Natural killer cell (primary cell): Measurements from ENCODE around the gene GSK3A. TPM values are rescaled to one million over a fixed set of nuclear protein-coding genes. Genes with fewer than 3 reads are reported as not detected.
A peak's percentile ranks its signal among the peaks of the same experiment; 100 is the strongest.

ENCODE experiments used
- ATAC-seq, 3 donors: fragments of 150-1000 bp in 2 of 3; fragments of 200-7000 bp in 1 of 3; cut with Tn5 transposase; 1 replicate in 1 of 3; 2 replicates in 2 of 3; pipeline ENCODE4 v1.10.0; 2021; ENCODE audit warnings: mild to moderate bottlenecking in 2 of 3, moderate library complexity in 2 of 3
- DNase-seq, 2 donors: peaks; one replicate each; pipeline versions ENCODE4 v3.0.0 to v3.0.0-alpha.2; 2013 to 2021; ENCODE audit warnings: mixed read lengths in 1 of 2
- H3K27ac ChIP-seq: one replicate; pipeline ENCODE4 v1.5.1; 2013; ENCODE audit warnings: mild to moderate bottlenecking, low read length
- H3K27me3 ChIP-seq: one replicate; pipeline ENCODE4 v1.6.1; 2013; ENCODE audit warnings: low read length; ENCODE audit not compliant: control insufficient read depth, insufficient read depth
- H3K36me3 ChIP-seq: one replicate; pipeline ENCODE4 v1.6.1; 2013; ENCODE audit warnings: low read length; ENCODE audit not compliant: control insufficient read depth, insufficient read depth
- H3K4me1 ChIP-seq: one replicate; pipeline ENCODE4 v1.6.1; 2013; ENCODE audit warnings: low read length; ENCODE audit not compliant: control insufficient read depth, insufficient read depth
- H3K4me3 ChIP-seq: one replicate; pipeline ENCODE4 v1.5.1; 2013; ENCODE audit warnings: low read length
- H3K9me3 ChIP-seq: one replicate; pipeline ENCODE4 v1.6.1; 2013; ENCODE audit warnings: low read length; ENCODE audit not compliant: control insufficient read depth, insufficient read depth
- H3K27ac Mint-ChIP-seq, 2 donors: one replicate each; pipeline ENCODE4 v1.8.0; 2022; ENCODE audit warnings: mild to moderate bottlenecking in 2 of 2, mixed read lengths in 2 of 2, moderate library complexity in 1 of 2
- H3K27me3 Mint-ChIP-seq, 2 donors: one replicate each; pipeline ENCODE4 v1.8.0; 2022; ENCODE audit warnings: low read depth in 2 of 2, mixed read lengths in 2 of 2
- H3K36me3 Mint-ChIP-seq: one replicate; pipeline ENCODE4 v1.8.0; 2022; ENCODE audit warnings: mixed read lengths
- H3K4me1 Mint-ChIP-seq, 2 donors: one replicate each; pipeline ENCODE4 v1.8.0; 2022; ENCODE audit warnings: mixed read lengths in 2 of 2
- H3K4me3 Mint-ChIP-seq: one replicate; pipeline ENCODE4 v1.8.0; 2022; ENCODE audit warnings: mild to moderate bottlenecking, moderate library complexity, mixed read lengths
- H3K9me3 Mint-ChIP-seq, 2 donors: one replicate each; pipeline ENCODE4 v1.8.0; 2022; ENCODE audit warnings: mixed read lengths in 2 of 2
- WGBS: methylation state at CpG from one replicate; pipeline ENCODE4 v1.1.7; 2013; ENCODE audit warnings: missing lambda C conversion rate; ENCODE audit not compliant: insufficient coverage; 5-methylcytosine and 5-hydroxymethylcytosine counted together
- intact Hi-C: fragments of 100-400 bp; cut with micrococcal nuclease; formaldehyde crosslinking; loops from one replicate; pipeline ENCODE4 v1.14.2; 2022
- total RNA-seq, 4 donors: library from RNA; stranded (reverse); fragments of 120-200 nt in 1 of 4; gene quantifications; one replicate each; pipeline versions ENCODE4 v1.2.3 to v1.2.4, GENCODE V29; 2013 to 2022
- TF ChIP-seq, protein P1 (sequence below): fragments of 200-600 bp; IDR thresholded peaks from one replicate; pipeline ENCODE4 v1.8.0; 2022; ENCODE audit warnings: antibody characterized with exemption

The GSK3A gene
- total RNA-seq, 3 donors from 2014 or later (not counting 1 experiment from before 2014, with no cell fraction given) = 42.5 to 52.1 (median 44.1) TPM

DNA sequence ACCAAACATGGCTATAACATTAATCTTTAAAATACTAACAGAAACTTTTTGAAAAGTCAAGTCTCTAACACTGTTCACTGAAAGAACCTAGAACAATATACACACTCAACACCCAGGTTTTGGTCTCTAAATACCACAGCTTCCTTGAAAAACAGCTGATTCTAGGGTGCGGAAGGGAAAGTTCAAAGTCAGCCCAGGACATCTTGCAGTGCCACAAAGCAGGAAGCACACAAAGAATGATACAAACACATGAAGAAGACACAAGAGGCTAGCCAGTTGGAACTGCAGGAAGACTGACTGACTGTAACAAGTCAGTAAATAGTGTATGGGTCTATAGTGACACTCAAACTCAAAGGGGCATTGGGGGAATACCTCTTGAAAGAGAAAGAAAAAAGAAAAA is 29.5 kb downstream of the GSK3A start:
- Histone ChIP-seq H3K9me3 (no peaks in the 10 kb centered on the region), H3K27me3 (no peaks in the 10 kb centered on the region), H3K36me3 (peaks cover 66% of the 10 kb centered on the region), H3K27ac (no peak overlapping the region), H3K4me1 (peaks cover 36% of the 10 kb centered on the region), H3K4me3 (no peak overlapping the region)
- Mint-ChIP-seq H3K36me3 (peaks cover 6% of the 10 kb centered on the region), H3K27me3 (no peaks in the 10 kb centered on the region), H3K9me3 (no peaks in the 10 kb centered on the region), H3K4me3 (peak overlapping the region; percentile 49), H3K27ac (peak overlapping the region; percentile 71 to 98), H3K4me1 (peaks cover 51 to 71% of the 10 kb centered on the region in 2 donors)
- ATAC-seq (no peak), DNase-seq (no peak)
- 43% methylated on average over 1 of the region's 1 CpG for WGBS
- TF ChIP-seq, protein P1, sequence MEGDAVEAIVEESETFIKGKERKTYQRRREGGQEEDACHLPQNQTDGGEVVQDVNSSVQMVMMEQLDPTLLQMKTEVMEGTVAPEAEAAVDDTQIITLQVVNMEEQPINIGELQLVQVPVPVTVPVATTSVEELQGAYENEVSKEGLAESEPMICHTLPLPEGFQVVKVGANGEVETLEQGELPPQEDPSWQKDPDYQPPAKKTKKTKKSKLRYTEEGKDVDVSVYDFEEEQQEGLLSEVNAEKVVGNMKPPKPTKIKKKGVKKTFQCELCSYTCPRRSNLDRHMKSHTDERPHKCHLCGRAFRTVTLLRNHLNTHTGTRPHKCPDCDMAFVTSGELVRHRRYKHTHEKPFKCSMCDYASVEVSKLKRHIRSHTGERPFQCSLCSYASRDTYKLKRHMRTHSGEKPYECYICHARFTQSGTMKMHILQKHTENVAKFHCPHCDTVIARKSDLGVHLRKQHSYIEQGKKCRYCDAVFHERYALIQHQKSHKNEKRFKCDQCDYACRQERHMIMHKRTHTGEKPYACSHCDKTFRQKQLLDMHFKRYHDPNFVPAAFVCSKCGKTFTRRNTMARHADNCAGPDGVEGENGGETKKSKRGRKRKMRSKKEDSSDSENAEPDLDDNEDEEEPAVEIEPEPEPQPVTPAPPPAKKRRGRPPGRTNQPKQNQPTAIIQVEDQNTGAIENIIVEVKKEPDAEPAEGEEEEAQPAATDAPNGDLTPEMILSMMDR = no peak
- intact Hi-C loops = no loop called here

DNA sequence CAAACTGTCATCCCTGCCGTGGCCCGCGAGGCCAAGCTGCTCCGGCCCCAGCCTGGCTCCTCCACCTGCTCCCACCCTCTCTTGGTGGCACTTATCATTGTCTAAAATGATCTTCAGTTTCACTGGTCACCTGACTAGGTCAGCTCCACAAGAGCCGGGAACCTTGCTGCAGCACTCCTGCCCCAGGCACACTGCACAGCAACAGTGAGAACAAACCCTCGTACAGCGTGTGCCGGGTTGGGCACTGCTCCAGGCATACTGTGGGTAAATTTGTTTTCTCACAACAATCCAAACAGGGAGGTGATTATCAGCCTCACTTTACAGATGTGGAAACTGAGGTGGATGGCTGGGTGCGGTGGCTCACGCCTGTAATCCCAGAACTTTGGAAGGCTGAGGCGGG is 33.8 kb downstream of the GSK3A start:
- no peaks in the 10 kb centered on the region for H3K9me3 Mint-ChIP-seq
- H3K27me3 Mint-ChIP-seq = no peaks in the 10 kb centered on the region
- no peak overlapping the region for H3K27ac ChIP-seq
- DNase-seq (no peak), ATAC-seq (no peak)
- 98% methylated on average over 11 of the region's 11 CpGs for WGBS
- H3K36me3 Mint-ChIP-seq = peaks cover 6% of the 10 kb centered on the region
- peak overlapping the region; percentile 69 for H3K4me3 Mint-ChIP-seq
- no peak overlapping the region for H3K4me3 ChIP-seq
- H3K9me3 ChIP-seq = no peaks in the 10 kb centered on the region
- H3K27me3 ChIP-seq = no peaks in the 10 kb centered on the region
- H3K36me3 ChIP-seq = peaks cover 82% of the 10 kb centered on the region
- TF ChIP-seq, protein P1 = no peak
- H3K27ac Mint-ChIP-seq = peak overlapping the region; percentile 68 to 85
- H3K4me1 ChIP-seq = peaks cover 30% of the 10 kb centered on the region
- intact Hi-C loops = no loop called here
- peaks cover 38 to 70% of the 10 kb centered on the region in 2 donors for H3K4me1 Mint-ChIP-seq

DNA sequence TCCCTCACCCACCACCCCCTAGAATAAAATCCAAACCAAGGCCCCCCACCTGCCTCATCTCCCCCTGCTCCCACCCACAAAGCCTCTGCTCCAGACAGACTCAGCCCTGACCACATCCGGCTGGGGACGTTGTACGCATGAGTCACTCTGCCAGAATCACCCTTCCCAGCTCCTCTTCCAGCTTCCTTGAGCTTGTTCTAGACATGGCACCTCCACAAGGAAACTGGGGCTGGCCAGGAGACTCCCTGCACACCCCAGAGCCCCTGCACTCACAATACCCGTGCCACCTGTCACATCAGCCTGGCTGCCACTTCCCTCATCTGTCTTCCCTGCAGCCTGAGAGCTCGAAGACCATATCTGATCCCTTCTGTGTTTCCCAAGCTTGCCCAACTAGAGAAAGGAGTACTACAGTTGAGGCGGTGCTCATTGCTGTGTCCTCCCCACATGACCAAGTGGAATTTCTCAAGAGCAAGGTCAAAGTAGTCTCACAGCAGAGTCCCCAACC is 34.6 kb downstream of the GSK3A start:
- peak in 1 of 2 donors; percentile 56 for DNase-seq
- Histone ChIP-seq H3K4me1 (peaks cover 37% of the 10 kb centered on the region), H3K9me3 (no peaks in the 10 kb centered on the region), H3K36me3 (peaks cover 81% of the 10 kb centered on the region), H3K4me3 (no peak overlapping the region), H3K27me3 (no peaks in the 10 kb centered on the region), H3K27ac (no peak overlapping the region)
- Mint-ChIP-seq H3K4me3 (peak overlapping the region; percentile 17), H3K9me3 (no peaks in the 10 kb centered on the region), H3K36me3 (peaks cover 6% of the 10 kb centered on the region), H3K27me3 (no peaks in the 10 kb centered on the region), H3K4me1 (peaks cover 38 to 70% of the 10 kb centered on the region in 2 donors), H3K27ac (peak overlapping the region; percentile 68 to 85)
- intact Hi-C loops = no loop called here
- WGBS = 66% methylated on average over 6 of the region's 6 CpGs
- ATAC-seq = peak in 2 of 3 donors; percentile 48 to 53
- TF ChIP-seq, protein P1 = no peak
